Activated CD4-positive, CD25-positive, alpha-beta regulatory T cell (primary cell): ENCODE data around the gene BCL2L12.
A peak's percentile ranks its signal among the peaks of the same experiment; 100 is the strongest.
"Not testable (repeated sequence)": the region's sequence is repeated elsewhere in the genome, so short reads cannot be mapped to it uniquely, and the experiment has no call there.

Experiments used
- DNase-seq, 4 experiments: peaks; one replicate each; lab custom pipeline; 2025; lab: John Stamatoyannopoulos, UW

The BCL2L12 gene, protein sequence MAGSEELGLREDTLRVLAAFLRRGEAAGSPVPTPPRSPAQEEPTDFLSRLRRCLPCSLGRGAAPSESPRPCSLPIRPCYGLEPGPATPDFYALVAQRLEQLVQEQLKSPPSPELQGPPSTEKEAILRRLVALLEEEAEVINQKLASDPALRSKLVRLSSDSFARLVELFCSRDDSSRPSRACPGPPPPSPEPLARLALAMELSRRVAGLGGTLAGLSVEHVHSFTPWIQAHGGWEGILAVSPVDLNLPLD

DNA sequence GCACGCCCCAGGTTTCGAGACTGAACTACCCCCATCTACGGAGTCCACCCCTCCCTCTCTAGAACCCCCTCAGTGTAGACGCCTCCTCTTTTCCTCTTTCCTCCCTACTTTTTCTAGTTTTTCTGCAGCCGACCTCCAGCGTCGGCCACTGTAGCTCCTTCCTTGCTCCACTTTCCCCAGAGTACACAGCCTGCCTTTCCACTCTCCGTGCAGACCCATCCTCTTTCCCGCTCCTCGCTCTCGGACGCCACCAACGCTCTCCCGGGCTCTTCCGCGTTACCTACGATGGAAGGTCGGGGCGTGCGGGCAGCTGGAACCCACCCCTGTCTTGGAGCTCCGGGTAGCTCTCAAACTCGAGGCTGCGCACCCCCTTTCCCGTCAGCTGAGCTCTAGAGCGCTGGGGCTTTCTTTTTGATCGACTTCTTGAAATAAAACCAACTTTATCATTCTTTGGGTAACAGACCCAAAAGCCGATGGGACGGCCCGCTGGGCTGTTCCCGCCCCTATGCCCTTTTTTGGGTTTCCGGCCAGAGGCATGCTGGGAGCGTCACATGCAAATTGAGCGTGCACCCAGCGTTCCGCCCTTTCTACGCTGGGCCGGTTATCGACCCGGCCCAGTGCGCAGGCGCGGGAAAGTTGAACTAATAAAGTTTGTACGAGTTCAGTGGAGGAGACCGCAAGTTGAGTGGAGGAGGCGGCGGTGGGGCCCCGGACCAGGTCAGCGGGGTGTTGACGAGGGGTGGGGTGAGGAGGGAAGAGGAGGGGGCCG is at the start of gene BCL2L12, which contains the start of gene IRF3:
TSS of gene BCL2L12 (plus strand) at position 583 of the 769 bp plus-strand sequence. CDS start 760 bp downstream, outside the sequence.
TSS of gene IRF3 (minus strand) at position 507 of the 769 bp plus-strand sequence. CDS start 1,019 bp downstream, outside the sequence.
- DNase-seq, result peak; percentile 97 to 99 (median 99)

DNA sequence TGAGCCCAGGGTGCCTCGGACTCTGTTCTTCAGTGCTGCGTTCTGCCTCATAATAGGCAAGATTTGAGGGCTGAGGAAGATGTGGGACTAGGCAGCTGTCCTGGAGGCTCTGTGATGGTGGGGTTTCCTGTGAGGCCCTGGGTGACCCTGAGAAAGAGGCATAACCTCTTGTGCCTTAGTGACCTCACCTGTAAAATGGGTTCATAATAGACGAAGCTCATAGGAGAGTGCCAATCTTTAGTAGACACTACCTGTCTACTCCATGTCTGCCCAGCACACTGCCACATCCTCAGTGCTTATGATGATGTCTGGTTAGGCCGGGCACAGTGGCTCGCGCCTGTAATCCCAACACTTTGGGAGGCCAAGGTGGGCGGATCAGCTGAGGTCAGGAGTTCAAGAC is 49.2 kb upstream of the BCL2L12 start:
- no peak for DNase-seq

DNA sequence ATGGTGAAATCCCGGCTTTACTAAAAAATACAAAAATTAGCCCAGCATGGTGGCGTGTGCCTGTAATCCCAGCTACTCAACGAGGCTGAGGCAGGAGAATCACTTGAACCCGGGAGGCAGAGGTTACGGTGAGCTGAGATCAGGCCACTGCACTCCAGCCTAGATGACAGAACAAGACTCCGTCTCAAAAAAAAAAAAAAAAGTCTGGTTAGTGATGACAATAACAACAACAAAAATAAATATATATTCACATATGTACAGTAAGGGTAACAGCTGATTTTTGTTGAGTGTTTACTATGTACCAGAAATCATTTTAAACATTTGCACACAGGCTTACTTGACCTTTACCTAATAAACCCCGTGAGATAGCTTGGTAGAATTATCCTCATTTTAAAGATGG is 48.8 kb upstream of the BCL2L12 start:
- no peak for DNase-seq

DNA sequence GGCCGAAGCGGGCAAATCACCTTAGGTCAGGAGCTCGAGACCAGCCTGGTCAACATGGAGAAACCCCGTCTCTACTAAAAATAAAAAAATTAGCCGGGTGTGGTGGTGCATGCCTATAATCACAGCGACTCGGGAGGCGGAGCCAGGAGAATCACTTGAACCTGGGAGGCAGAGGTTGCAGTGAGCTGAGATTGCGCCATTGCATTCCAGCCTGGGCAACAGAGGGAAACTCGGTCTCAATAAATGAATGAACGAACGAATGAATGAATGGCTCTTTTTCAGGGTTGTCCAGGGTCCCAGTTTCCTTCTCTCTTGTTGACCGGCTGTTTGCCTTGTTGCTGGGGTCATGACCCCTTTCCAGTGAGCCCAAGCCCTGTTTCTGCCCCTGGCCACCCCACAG is 47.9 kb upstream of the BCL2L12 start:
- not testable (repeated sequence) for DNase-seq

DNA sequence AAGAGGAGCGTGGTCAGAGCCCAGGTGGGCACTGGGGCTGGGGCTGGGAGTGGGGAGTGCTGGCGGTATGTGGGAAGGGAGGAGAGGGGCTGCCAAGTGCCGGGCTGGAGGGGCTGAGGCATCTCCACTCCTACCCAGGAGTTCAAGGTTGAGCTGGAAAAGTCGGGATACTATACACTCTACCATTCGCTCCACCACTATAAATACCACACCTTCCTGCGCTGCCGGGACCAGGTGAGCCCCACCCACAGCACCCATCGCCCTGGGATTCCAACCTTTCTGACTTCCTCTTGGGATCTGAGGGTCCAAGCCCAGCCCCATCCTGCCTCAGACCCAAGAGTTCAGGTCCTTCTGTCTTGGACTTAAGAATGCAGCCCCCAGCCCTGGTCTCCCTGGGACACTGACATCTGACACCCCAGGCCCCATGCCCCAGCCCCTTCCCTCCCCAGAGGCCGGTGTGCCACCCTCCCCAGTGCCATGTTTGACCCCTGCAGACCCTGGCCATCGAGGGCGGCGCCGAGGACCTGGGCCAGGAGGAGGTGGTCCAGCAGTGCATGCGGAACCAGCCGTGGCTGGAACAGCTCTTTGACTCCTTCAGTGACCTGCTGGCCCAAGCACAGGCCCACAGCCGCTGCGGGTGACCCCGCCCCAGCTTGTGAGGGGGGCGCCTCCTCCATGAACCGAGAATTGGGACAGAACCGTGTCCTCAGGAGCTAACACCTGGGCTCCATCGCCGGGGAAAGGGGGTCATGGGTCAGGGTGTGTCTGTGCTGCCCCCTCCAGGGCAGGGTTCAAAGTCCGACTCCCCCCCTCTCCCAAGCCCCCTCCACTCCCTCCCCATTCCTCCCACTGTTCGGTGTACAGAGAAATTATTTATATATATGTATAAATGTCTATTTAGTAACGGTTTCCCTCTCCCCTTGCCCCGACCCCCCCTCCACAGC is 40.5 kb upstream of the BCL2L12 start:
- no peak for DNase-seq

GRCh38 chr19:49626226-49626625 is 39.5 kb upstream of the BCL2L12 start:
- no peak for DNase-seq

GRCh38 chr19:49629659-49630058 is 36.1 kb upstream of the BCL2L12 start:
- no peak for DNase-seq

GRCh38 chr19:49631014-49631588 is 34.6 kb upstream of the BCL2L12 start:
- no peak for DNase-seq

GRCh38 chr19:49631610-49632192 is 34.0 kb upstream of the BCL2L12 start:
- DNase-seq, result no peak

DNA sequence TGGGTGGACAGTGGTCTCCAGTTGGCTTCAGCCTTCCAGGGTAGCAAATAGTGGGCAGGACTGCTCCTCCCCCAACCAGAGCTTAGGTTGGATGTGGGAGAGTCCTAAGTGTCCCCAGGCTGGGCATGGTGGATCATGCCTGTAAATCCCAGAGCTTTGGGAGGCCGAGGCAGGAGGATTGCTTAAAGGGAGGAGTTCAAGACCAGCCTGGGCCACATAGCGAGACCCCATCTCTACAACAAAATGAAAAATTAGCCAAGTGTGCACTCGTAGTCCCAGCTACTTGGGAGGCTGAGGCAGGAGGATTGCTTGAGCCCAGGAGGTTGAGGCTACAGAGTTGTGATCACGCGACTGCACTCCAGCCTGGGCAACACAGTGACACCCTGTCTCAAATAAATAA is 33.2 kb upstream of the BCL2L12 start:
- no peak for DNase-seq

GRCh38 chr19:49633273-49633672 is 32.5 kb upstream of the BCL2L12 start:
- not testable (repeated sequence) for DNase-seq

DNA sequence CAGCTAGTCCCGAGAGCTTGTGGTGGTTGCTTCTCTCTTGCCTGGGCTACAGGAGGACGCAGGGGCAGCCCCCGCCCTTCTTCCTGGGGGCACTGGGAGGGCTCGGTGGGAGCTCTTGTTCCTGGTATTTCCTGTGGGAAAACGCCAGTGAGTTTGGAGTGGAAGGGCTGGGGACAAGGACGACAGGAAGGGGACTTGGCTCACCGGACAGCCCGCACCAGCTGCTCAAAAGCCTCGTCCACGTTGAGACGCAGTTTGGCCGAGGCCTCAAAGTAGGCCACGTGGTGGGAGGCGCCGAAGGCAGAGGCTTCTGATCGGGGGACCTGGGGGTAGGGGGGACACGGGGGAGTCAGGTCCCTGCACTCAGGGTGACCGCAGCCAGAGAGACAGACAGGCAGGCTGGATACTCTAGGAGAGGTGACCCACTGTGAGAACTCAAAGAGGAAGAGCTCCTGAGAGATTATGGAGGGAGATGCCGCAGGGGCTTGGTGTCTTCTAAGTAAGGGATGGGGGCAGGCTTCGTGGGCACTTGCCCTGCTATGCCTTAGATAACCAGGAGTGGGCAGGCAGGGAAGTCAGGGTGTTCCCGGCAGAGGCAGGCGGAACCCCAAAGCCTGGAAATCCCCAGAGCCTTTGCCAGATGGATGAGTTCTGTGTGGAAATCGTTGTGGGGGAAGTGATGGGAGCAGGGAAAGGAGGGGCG is 30.1 kb upstream of the BCL2L12 start:
- no peak for DNase-seq

DNA sequence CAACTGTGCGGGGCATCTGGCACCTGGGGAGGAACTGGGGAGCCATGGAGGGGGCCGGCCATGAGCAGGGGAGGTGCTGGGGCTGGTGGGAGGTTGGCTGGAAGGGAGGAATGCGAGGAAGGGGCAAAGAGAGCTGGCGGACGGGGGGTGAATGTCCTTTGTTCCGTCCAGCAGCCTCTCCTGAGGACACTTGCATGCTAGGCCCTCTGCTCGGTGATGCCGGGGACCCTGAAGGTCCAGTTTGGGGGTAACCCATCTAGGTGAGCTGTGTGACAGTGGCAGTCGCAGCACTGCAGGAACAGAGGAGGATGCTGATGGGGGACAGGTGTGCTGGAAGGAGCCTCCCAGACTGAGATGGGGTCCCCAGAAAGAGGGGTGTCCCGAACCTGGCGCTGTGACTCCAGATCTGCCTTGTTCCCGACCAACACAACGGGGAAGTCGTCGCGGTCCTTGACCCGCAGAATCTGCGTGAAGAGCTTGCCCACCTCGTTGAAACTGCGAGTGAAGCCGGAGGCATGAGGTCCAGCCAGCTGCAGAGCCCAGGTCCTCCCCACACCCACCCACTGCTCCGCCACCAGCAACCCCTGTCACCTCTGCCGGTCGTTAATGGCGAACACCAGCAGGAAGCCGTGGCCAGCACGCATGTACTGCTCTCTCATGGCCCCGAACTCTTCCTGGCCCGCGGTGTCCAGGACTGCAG is 29.4 kb upstream of the BCL2L12 start:
- DNase-seq, result no peak

GRCh38 chr19:49637821-49638738 is 27.7 kb upstream of the BCL2L12 start:
- DNase-seq, result no peak

DNA sequence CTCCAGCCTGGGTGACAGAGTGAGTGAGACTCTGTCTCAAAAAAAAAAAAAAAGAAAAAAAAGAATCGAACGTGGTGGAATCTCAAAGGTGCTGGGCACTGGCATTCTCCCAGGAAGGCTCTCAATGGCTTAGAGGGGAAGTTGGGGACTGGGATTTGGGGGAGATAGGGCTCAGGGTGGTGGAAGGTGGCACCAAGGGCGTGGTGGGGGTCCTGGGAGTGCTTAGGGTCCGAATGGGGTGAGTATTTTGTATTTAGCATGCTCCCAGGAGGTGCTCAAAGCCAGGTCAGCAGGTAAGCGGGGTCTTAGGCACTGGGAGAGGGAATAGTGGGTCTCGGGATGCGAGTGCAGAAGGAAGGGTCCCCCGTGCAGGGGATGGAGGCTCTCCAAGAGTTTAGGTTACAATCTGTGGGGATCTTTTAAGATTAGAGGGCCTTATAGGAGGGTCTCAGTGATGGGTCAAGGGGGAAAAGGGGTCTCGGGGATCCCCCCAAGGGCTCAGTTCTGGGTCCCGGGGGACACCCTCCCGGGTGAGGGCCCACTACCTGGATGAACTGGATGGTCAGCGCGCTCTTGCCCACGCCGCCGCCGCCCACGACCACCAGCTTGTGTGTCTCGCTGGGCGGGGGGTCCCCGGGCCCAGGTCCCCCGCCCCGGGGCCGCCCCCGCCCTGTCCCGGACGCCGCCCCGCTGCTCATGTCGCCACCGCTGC is 26.2 kb upstream of the BCL2L12 start:
- no peak for DNase-seq

DNA sequence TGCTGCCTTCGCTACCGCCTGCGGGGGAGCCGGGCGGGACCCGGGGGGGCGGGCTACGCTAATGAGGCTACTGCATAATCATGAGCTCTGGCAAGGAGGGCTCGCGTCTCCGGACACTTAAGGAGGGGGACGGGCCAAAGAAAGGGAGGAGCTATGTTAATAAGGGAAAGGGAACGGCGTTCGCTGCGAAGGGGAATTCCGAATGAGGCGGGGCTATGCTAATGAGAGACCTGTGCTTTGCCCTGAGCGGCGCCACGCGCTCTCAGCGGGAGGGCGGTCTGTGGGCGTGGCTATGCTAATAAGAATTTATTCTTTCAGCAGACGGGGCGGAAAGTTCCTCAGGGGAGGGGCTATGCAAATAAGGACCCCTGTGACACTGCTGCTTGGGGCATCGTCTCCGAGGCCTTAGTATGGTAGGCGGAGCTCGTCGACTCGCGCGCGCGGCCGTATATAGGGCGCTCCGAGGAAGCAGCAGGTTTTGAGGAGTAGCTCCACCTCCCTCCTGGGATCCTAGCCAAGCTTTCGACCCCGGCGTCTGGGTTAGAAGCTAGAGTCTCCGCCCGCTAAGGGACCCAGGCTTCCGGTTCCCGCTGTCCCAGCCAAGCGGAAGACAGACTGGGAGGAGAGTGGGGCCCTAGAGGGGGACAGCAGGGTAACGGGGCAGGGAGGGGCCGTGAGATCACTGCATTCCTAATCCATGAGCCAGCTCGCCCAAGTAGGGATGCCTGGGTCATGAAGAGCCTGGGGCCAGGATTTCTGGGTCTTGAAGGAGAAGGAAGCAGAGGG is 25.4 kb upstream of the BCL2L12 start, which contains the start of gene RRAS:
TSS of gene RRAS (minus strand) at position 31 of the 786 bp plus-strand sequence. CDS start 45 bp downstream, outside the sequence.
- peak; percentile 98 to 99 (median 99) for DNase-seq
